ENCODE measurements around the gene NEGR1. TPM values are rescaled to one million over a fixed set of nuclear protein-coding genes. Genes with fewer than 3 reads are reported as not detected.

The NEGR1 gene
- total RNA-seq, 1 donor from 2014 or later, result 40.9 TPM

- no peak for DNase-seq
Observed at GRCh38 chr1:71559880-71560279, 722.5 kb downstream of the NEGR1 start.

DNA sequence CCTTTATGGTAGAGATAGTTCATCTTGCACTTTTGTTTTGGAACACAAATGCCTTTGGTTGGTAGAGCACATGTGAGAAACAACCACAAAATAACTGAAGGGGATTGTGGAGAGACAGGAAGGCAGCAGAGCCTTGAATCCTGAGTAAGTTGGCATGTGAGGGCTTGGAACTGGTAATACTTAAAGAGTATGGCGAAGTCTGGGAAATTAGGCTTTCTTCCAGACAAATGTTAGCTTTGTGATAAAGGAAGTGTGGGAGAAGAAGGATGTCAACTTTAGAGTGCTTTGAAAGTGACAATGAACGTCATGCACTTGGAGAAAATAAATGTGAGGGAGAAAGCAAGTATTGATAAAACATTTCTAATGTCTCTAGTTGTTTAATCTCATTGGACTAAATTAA, 725.2 kb downstream of the NEGR1 start:
- DNase-seq, result no peak

GRCh38 chr1:71548398-71548890, 733.9 kb downstream of the NEGR1 start:
- no peak for DNase-seq

DNA sequence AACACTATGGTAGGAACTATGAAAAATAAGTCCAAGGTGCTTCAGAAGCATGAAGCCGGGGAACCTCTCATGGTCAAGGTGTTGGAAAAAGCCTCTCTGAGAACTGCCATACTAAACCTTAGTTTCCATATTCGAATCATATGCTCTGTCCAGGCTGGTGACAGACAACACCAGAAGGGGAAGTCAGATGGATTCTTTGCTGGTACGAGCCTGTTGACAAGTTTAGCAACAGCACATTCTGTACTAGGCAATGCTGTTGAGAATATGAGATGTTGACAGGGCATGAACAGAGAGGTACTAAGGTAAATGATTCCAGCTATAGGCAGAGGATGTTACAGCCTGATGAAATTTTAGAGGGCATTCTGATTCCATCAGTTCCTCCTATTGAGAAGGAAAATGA, 740.2 kb downstream of the NEGR1 start:
- no peak for DNase-seq

DNA sequence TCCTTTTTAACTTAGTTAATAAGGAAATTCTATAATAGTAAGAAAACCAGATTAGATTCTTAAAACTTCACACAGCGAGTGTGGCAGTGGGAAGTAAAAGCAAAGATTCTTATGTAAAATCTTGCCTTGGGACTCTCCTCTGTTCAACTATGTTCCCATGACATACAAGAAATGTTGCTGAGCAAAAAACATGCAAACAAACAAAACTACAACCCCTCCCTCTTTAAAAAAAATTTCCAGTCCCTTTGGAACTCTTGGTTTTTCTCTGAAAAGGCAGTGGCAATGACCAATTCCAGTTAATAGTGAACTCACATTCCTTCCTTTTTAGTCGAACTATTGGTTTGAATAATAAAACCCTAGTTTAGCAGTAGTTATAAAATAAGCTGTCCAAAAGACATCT, 748.4 kb downstream of the NEGR1 start:
- DNase-seq, result no peak

- no peak for DNase-seq
Observed at GRCh38 chr1:71532343-71532742, 750.0 kb downstream of the NEGR1 start.

DNA sequence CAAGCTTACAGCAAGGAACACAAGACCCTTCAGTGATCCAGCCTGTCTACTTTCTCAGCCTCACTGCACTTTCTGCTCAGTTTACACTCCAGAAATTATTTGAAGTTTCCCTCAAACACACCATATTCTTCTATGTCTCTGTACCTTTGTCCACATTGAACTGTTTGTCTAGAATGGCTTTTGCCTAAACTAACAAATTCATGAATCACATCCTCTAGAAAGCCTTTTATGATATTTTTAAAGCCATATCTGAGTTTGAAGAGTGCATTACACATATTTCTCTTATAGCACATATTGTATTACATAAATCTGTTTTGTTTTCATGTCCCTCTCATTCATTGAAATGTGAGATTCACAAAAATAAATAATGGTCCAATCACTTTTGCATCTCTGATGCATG, 755.5 kb downstream of the NEGR1 start:
- no peak for DNase-seq

DNA sequence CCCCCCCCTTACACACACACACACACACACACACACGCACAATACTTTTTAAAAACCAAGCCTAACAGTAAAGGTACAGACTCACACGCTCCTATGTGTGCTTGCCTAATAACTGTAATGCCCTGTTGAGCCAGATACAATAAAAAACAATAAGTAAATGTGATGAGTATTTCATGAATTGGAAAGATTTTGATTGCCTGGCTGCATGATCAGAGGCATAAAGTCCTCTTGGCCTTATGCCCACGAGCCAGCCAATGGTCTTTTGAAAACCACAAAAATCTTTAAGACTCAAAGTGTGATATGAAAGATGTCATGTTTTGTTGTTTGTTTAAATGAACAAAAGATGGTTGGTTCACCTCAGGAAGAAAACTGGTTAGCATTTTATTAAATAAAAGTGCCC, 759.6 kb downstream of the NEGR1 start:
- DNase-seq, result no peak

GRCh38 chr1:71521655-71522264, 760.6 kb downstream of the NEGR1 start:
- DNase-seq, result no peak

GRCh38 chr1:71511505-71511904, 770.8 kb downstream of the NEGR1 start:
- DNase-seq, result no peak

GRCh38 chr1:71510725-71511124, 771.6 kb downstream of the NEGR1 start:
- DNase-seq, result no peak

GRCh38 chr1:71509051-71509595, 773.2 kb downstream of the NEGR1 start:
- no peak for DNase-seq

DNA sequence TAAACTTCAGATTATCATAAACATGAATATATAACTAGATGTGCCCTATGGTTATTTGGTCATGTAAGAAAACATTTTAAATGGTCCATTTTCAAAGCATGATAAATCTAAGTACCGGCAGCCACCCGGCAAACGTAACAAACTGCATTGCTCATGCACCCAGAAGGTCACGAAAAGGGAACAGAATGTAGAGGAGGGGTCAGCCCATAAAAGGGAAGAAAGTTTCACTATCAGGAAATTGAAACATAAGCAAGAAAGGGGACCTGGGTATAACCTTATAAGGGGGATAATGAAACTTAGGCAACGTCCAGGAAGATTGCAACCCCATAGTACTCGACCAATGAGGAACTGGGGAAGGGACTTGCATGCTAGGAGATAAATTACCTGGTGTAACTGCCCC, 780.3 kb downstream of the NEGR1 start:
- no peak for DNase-seq

GRCh38 chr1:71498542-71498941, 783.8 kb downstream of the NEGR1 start:
- DNase-seq, result no peak

DNA sequence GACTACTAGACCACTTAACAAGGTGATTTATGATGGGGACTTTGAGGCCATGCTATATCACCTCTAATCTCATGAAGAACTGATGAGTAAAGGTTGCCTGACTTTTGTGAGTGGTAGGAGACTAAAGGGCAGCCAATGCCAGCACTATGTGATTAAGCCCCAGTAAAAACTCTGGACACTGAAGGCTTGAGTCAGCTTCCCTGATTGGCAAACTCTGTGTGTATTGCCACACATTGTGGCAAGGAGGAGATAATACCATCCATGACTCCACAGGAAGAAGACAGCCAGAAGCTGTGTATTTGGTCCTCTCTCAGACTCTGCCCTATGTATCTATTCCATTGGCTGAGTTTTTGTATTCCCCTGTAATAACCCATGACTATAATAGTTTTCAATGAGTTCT, 788.2 kb downstream of the NEGR1 start:
- DNase-seq, result no peak

DNA sequence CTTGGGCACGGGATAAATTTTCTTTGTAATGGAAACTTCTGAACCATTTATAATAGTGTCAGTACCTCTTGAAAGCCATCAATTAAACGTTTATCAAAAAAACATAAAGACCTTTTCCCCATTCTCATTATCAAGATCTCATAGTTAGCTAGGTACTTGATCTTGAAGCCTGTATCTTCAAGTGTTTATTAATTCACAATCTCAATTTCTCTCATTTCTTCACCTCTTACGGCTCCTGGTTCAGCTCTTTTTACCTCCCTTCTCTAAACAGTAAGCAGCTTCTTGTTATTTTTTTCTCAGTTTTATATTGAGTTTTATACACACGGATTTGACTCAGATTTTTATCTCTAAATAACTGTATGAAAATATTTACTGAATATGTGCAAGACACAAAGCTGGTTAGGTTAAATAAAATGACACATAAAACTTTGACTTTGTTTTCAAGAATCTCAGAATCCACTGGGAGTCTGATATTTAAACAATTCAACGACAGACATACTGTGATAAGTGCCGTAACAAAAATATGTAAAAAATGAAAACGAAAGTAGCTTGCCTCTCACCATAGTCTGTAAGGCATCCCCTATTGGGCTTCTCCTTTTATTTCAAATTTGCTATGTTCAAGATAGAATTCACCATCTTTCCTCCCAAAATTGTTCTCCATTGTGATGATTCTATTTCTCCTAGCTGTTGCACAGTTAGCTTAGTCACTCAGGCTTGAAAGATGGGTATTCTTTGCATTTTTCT, 789.9 kb downstream of the NEGR1 start:
- no peak for DNase-seq

DNA sequence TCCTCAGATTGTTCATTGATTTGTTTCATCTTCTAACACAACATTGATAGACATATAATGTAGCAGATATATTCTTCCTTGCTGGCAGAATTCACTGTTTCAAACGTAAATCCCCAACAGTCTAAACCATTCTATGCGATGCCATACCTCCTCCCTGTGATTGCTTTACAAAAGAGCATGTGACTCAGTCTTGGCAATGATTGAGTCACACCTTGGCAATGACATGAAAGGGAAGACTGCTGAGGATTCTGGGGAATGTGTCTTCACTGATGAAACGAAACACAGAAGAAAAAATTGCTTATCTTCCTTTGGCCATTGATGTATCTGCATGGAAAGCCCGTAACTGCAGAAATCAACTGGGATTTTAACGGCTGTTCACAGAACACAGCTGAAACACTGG, 791.9 kb downstream of the NEGR1 start:
- no peak for DNase-seq

DNA sequence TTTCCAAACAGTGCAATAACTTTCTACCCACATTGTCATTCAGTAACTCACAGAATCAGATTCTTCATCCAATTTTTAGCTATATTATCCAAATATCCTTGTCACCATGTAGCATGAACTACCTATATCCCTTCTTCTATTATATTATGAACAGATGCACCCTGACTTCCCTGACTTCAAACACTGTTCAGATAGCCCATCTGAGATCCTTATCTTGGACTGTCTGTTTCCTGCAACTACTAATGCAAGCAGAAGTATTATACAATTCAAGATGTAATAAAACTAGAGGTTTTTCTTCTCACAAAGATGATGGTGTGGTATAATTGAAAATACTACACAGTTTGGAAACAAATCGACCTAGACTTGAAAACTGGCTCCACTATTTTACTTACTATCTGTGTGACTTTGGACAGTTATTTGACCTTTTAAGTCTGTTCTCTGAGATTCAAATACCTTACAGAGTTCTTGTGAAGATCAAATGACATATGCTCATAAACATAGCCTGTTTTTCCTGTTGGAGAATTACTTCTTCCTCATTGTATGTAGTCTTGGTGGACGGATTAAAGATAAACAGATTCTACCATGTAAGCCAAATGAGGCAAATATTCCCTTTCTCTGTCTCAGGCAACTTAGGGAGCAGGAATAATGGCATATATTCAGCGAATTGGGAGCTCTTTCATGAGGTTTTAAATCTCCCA, 793.6 kb downstream of the NEGR1 start:
- no peak for DNase-seq

GRCh38 chr1:71473331-71473730, 809.0 kb downstream of the NEGR1 start:
- DNase-seq, result no peak

GRCh38 chr1:71465093-71465492, 817.2 kb downstream of the NEGR1 start:
- DNase-seq, result no peak

GRCh38 chr1:71464016-71464415, 818.3 kb downstream of the NEGR1 start:
- no peak for DNase-seq

DNA sequence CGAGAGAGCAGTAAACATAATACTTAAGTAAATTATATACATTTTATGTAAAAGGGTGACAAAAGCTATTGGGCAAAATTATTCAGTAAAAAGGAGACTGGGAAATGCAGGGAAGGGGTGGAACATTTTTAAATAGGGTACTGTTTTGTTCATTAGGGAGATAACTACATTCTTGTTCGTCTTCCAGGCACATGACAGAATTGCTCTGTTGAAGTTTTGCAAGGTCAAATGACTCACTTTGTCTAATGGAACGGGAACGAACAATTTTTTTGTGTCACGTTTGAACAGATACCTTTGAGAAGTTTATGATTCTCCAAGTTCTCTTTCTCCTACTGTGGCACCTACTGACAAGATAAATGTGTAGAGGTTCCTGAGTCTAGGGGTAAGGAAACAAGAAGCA, 819.2 kb downstream of the NEGR1 start:
- DNase-seq, result no peak

GRCh38 chr1:71462247-71462646, 820.1 kb downstream of the NEGR1 start:
- no peak for DNase-seq
